Naive thymus-derived CD4-positive, alpha-beta T cell (primary cell): ENCODE measurements around the gene ZNF185. TPM values are rescaled to one million over a fixed set of nuclear protein-coding genes. Genes with fewer than 3 reads are reported as not detected.

Experiments used
- ATAC-seq: fragments of 150-1000 bp; cut with Tn5 transposase; 2 replicates; pipeline ENCODE4 v1.10.0; 2021; ENCODE audit warnings: mild to moderate bottlenecking, moderate library complexity
- CTCF ChIA-PET: fragments of 350-600 bp; sonication (Branson Sonifier 250); formaldehyde crosslinking; loops from one replicate; lab custom pipeline; 2021; ENCODE audit warnings: antibody characterized with exemption; lab: Charles Lee
- POLR2A ChIA-PET: fragments of 350-600 bp; sonication (Branson Sonifier 250); formaldehyde crosslinking; loops from one replicate; lab custom pipeline; 2021; ENCODE audit warnings: antibody characterized with exemption, inconsistent platforms; lab: Charles Lee
- DNase-seq, 9 donors: peaks; one replicate each; pipeline versions ENCODE4 v3.0.0 to v3.0.0-alpha.2; 2020 to 2022; ENCODE audit warnings: mixed read lengths in 1 of 9
- H3K27ac ChIP-seq: one replicate; pipeline ENCODE4 v1.7.0; 2013; ENCODE audit warnings: mild to moderate bottlenecking, low read depth, low read length, moderate library complexity
- H3K27me3 ChIP-seq, 2 donors: one replicate each; pipeline ENCODE4 v1.7.0; 2013; ENCODE audit warnings: low read length in 2 of 2, mild to moderate bottlenecking in 2 of 2, moderate library complexity in 2 of 2; ENCODE audit not compliant: control insufficient read depth in 2 of 2, insufficient read depth in 2 of 2
- H3K36me3 ChIP-seq, 3 experiments: 1 replicate in 2 of 3; 2 replicates in 1 of 3; pipeline ENCODE4 v1.7.0; 2013; ENCODE audit warnings: low read length in 3 of 3, mild to moderate bottlenecking in 3 of 3, moderate library complexity in 1 of 3; ENCODE audit not compliant: insufficient read depth in 3 of 3, control insufficient read depth in 2 of 3
- H3K4me1 ChIP-seq, 2 donors: one replicate each; pipeline ENCODE4 v1.7.0; 2013; ENCODE audit warnings: low read length in 2 of 2, mild to moderate bottlenecking in 2 of 2, moderate library complexity in 1 of 2; ENCODE audit not compliant: control insufficient read depth in 2 of 2, insufficient read depth in 2 of 2
- H3K4me3 ChIP-seq: 2 replicates; pipeline ENCODE4 v1.7.0; 2013; ENCODE audit warnings: mild to moderate bottlenecking, low read length
- H3K9me3 ChIP-seq, 3 experiments: 1 replicate in 2 of 3; 2 replicates in 1 of 3; pipeline ENCODE4 v1.7.0; 2013; ENCODE audit warnings: low read length in 3 of 3; ENCODE audit not compliant: control insufficient read depth in 2 of 3
- H3K27ac Mint-ChIP-seq, 9 donors: one replicate each; pipeline ENCODE4 v1.8.0; 2020 to 2022; ENCODE audit warnings: mixed read lengths in 9 of 9, mild to moderate bottlenecking in 8 of 9, moderate library complexity in 5 of 9, inconsistent platforms in 2 of 9
- H3K27me3 Mint-ChIP-seq, 5 donors: one replicate each; pipeline ENCODE4 v1.8.0; 2021 to 2022; ENCODE audit warnings: mixed read lengths in 5 of 5, mild to moderate bottlenecking in 1 of 5
- H3K36me3 Mint-ChIP-seq, 5 donors: one replicate each; pipeline ENCODE4 v1.8.0; 2020 to 2022; ENCODE audit warnings: mixed read lengths in 5 of 5, mild to moderate bottlenecking in 3 of 5, inconsistent platforms in 1 of 5
- H3K4me1 Mint-ChIP-seq, 7 donors: one replicate each; pipeline ENCODE4 v1.8.0; 2020 to 2022; ENCODE audit warnings: mixed read lengths in 7 of 7, mild to moderate bottlenecking in 3 of 7, inconsistent platforms in 1 of 7
- H3K4me3 Mint-ChIP-seq, 10 donors: one replicate each; pipeline ENCODE4 v1.8.0; 2020 to 2022; ENCODE audit warnings: mild to moderate bottlenecking in 10 of 10, mixed read lengths in 10 of 10, moderate library complexity in 6 of 10, inconsistent platforms in 2 of 10
- H3K9me3 Mint-ChIP-seq, 11 donors: one replicate each; pipeline ENCODE4 v1.8.0; 2020 to 2022; ENCODE audit warnings: mixed read lengths in 11 of 11, mild to moderate bottlenecking in 4 of 11, inconsistent platforms in 1 of 11, moderate library complexity in 1 of 11
- intact Hi-C, 2 donors: fragments of 100-400 bp; cut with micrococcal nuclease; formaldehyde crosslinking; loops; one replicate each; pipeline ENCODE4 v1.15.1; 2023
- polyA plus RNA-seq, 2 donors: library from polyadenylated mRNA; unstranded; fragments of 300-500 nt; fragmentation: Illumina TruSeq; gene quantifications; one replicate each; pipeline ENCODE4 v1.2.3, GENCODE V29; 2021
- total RNA-seq, 6 experiments: library from RNA in 5 of 6; stranded (reverse) in 5 of 6; gene quantifications; 1 replicate in 5 of 6; 2 replicates in 1 of 6; pipeline ENCODE4 v1.2.3 and lab custom pipeline; 2021 to 2026

The ZNF185 gene
- total and polyA plus RNA-seq, 7 experiments from 2014 or later = 0.58 to 16.0 (median 3.2) TPM

DNA sequence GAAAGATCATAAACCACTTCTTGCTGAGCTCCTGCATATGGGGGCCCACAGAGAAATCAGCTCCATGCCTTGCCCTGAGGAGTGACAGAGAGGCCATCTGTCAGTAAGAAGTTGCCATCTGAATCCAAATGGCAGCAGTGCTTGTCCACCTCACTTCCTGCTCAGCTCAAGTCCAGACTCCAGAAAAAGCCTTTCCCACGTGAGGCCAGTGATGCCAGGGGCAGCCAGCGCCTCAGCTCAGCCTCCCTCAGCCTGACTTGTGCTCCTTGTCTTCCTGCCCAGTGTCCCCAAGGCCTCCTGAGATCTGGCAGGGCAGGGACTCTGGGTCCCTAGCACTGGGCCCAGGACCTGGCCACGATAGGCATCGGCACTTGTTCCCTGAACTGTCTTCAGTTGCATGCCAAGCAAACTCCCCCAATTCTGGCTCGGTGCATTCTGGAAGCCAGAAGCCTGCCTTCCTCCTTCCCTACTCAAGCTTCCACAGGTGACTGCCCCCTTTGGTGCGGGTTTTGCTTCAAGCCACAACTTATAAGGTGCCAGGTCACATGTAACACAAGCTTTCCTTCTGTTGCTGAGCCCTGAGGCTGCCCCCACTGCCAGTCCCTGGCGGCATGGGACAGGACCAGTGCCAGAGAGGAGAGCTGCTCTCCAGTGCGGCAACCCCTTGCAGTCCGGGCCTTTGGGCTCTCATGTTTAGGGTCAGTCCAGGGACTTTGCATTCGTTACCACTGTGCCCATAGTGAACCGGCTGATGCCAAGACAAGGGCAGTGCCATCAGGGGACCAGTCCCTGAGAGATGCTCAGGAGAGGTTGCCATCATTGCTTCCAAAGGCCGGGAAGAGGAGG is 2.2 kb downstream of the ZNF185 start:
- POLR2A ChIA-PET = no interaction called here
- CTCF ChIA-PET = no interaction called here

DNA sequence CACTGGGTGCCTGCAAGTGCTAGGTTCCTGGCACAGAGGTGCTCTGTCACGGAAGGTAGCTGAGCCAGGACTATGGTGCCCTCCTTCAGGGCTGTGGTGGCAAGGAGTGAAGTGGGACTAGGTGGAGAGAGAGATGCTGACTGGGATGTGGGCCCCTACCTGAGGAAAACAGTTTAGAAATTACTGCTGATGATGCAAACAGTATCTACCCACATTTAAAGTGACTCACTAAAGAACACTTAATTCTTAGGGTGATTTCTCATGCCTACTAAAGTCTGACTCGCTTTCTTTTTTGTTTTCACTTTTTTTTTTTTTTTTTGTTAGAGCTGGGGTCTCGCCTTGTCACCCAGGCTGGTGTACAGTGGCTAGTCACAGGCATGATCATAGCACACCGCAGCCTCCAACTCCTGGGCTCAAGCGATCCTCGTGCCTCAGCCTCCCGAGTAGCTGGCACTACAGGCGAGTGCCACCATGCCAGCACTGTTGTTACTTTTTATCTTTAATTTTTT is 3.1 kb downstream of the ZNF185 start:
- intact Hi-C loops = no loop called here
- Histone ChIP-seq H3K27me3 (no peaks in the 10 kb centered on the region), H3K9me3 (no peaks in the 10 kb centered on the region), H3K4me1 (no peaks in the 10 kb centered on the region), H3K36me3 (no peaks in the 10 kb centered on the region), H3K27ac (no peak overlapping the region), H3K4me3 (no peak overlapping the region)
- Mint-ChIP-seq H3K36me3 (no peaks in the 10 kb centered on the region), H3K27ac (no peak overlapping the region), H3K4me1 (peaks cover 0 to 8% (median 0%) of the 10 kb centered on the region in 7 donors), H3K4me3 (no peak overlapping the region), H3K9me3 (no peaks in the 10 kb centered on the region), H3K27me3 (peaks cover 10 to 18% (median 14%) of the 10 kb centered on the region in 5 donors)
- POLR2A ChIA-PET = no interaction called here
- CTCF ChIA-PET = no interaction called here
- no peak for DNase-seq
- no peak for ATAC-seq

More for the DNA sequence above, 2.2 kb downstream of the ZNF185 start:
- ATAC-seq = no peak
- no peak overlapping the region for H3K4me3 ChIP-seq
- Mint-ChIP-seq H3K36me3 (no peaks in the 10 kb centered on the region), H3K4me3 (no peak overlapping the region), H3K9me3 (no peaks in the 10 kb centered on the region), H3K27ac (no peak overlapping the region), H3K27me3 (peaks cover 11 to 20% (median 14%) of the 10 kb centered on the region in 5 donors), H3K4me1 (peaks cover 0 to 8% (median 0%) of the 10 kb centered on the region in 7 donors)
- no peaks in the 10 kb centered on the region for H3K27me3 ChIP-seq
- intact Hi-C loops = no loop called here
- no peak overlapping the region for H3K27ac ChIP-seq
- no peaks in the 10 kb centered on the region for H3K4me1 ChIP-seq
- H3K36me3 ChIP-seq = no peaks in the 10 kb centered on the region
- no peak for DNase-seq
- no peaks in the 10 kb centered on the region for H3K9me3 ChIP-seq

DNA sequence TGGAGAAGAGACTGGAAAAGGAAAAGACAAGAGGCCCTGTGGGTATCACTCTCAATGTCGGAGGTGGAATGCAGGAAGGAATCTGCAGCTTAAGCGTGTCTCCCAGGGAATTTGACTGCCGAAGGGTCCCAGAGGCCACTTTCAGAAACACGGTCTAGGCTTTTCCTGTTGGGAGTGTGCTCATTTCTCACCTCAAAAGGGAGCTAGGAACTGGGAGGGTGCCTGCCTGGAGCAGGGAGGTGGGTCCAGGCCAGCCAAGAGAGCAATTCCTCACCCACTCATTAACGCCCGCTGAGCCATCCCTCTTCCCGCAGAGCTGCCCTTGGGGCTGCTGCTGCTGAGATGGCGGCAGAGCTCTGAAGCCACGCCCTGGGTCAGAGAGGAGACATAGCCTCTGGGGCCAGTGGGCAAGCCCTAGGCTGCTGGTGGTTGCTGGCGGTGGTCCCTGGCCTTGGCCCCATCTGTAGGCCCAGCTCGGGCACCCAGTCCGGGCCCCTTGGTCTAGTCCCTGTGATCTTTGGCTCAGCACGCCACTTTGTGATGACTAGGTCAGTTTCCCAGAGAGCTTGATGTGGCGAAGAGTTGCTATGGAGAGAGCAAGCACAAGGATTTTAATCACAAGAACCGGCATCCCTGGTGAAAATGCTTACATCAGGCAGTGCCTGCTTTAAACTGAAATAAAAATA is 4.1 kb downstream of the ZNF185 start:
- Mint-ChIP-seq H3K4me1 (peaks cover 0 to 1% (median 0%) of the 10 kb centered on the region in 7 donors), H3K4me3 (no peak overlapping the region), H3K36me3 (no peaks in the 10 kb centered on the region), H3K27ac (no peak overlapping the region), H3K9me3 (no peaks in the 10 kb centered on the region), H3K27me3 (peaks cover 1 to 9% (median 6%) of the 10 kb centered on the region in 5 donors)
- no peaks in the 10 kb centered on the region for H3K4me1 ChIP-seq
- CTCF ChIA-PET = no interaction called here
- POLR2A ChIA-PET = no interaction called here
- ATAC-seq (no peak), DNase-seq (no peak)
- no peaks in the 10 kb centered on the region for H3K27me3 ChIP-seq
- no peaks in the 10 kb centered on the region for H3K9me3 ChIP-seq
- intact Hi-C loops = no loop called here
- no peak overlapping the region for H3K27ac ChIP-seq
- no peak overlapping the region for H3K4me3 ChIP-seq
- no peaks in the 10 kb centered on the region for H3K36me3 ChIP-seq

DNA sequence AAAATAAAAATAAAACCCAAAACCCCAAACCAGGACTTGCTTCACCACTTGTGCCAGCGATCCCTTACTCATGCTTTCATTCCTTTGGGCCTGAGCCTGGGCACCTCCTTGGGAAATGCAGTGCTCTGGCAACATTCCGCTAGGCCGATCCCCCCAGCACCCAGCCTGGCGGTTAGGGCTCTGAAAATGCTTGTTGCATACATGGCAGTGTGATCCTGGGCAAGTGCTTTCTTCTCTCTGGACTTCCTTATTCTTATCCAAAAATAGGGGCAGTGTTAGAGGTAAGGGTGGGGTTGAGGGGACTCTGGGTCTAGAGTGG is 4.6 kb downstream of the ZNF185 start:
- POLR2A ChIA-PET = no interaction called here
- no peaks in the 10 kb centered on the region for H3K4me1 Mint-ChIP-seq
- Histone ChIP-seq H3K27me3 (no peaks in the 10 kb centered on the region), H3K27ac (no peak overlapping the region), H3K9me3 (no peaks in the 10 kb centered on the region), H3K4me3 (no peak overlapping the region), H3K4me1 (no peaks in the 10 kb centered on the region), H3K36me3 (no peaks in the 10 kb centered on the region)
- CTCF ChIA-PET = no interaction called here
- no peak overlapping the region for H3K27ac Mint-ChIP-seq
- no peaks in the 10 kb centered on the region for H3K9me3 Mint-ChIP-seq
- intact Hi-C loops = no loop called here
- no peaks in the 10 kb centered on the region for H3K36me3 Mint-ChIP-seq
- no peak overlapping the region for H3K4me3 Mint-ChIP-seq
- peaks cover 0 to 8% (median 4%) of the 10 kb centered on the region in 5 donors for H3K27me3 Mint-ChIP-seq
- no peak for DNase-seq
- ATAC-seq = no peak

DNA sequence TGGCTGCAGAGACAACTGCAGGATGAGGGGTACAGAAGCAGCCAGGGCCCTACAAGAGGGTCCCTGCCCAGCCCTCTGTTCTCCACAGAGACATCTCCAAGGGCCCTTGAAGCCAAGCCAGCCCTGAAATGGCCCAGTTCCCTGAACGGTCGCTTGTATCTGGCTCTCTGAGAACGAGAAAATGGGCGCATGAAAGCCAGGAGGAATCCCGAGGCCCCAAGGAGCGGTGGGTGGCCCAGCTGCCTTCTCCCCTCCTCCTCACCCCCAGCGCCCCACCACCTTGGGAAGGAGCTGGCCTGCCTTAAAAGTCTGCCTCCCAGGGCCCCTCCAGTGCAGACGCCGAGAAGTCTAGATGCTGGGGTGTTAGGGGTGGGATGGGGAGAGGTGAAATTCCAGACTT is 5.7 kb downstream of the ZNF185 start:
- Mint-ChIP-seq H3K27me3 (peaks cover 0 to 8% (median 3%) of the 10 kb centered on the region in 5 donors), H3K27ac (no peak overlapping the region), H3K36me3 (no peaks in the 10 kb centered on the region), H3K4me3 (no peak overlapping the region), H3K4me1 (no peaks in the 10 kb centered on the region), H3K9me3 (no peaks in the 10 kb centered on the region)
- Histone ChIP-seq H3K9me3 (no peaks in the 10 kb centered on the region), H3K27ac (no peak overlapping the region), H3K4me3 (no peak overlapping the region), H3K4me1 (no peaks in the 10 kb centered on the region), H3K36me3 (no peaks in the 10 kb centered on the region), H3K27me3 (no peaks in the 10 kb centered on the region)
- POLR2A ChIA-PET = no interaction called here
- ATAC-seq (no peak), DNase-seq (no peak)
- intact Hi-C loops = no loop called here
- CTCF ChIA-PET = no interaction called here

DNA sequence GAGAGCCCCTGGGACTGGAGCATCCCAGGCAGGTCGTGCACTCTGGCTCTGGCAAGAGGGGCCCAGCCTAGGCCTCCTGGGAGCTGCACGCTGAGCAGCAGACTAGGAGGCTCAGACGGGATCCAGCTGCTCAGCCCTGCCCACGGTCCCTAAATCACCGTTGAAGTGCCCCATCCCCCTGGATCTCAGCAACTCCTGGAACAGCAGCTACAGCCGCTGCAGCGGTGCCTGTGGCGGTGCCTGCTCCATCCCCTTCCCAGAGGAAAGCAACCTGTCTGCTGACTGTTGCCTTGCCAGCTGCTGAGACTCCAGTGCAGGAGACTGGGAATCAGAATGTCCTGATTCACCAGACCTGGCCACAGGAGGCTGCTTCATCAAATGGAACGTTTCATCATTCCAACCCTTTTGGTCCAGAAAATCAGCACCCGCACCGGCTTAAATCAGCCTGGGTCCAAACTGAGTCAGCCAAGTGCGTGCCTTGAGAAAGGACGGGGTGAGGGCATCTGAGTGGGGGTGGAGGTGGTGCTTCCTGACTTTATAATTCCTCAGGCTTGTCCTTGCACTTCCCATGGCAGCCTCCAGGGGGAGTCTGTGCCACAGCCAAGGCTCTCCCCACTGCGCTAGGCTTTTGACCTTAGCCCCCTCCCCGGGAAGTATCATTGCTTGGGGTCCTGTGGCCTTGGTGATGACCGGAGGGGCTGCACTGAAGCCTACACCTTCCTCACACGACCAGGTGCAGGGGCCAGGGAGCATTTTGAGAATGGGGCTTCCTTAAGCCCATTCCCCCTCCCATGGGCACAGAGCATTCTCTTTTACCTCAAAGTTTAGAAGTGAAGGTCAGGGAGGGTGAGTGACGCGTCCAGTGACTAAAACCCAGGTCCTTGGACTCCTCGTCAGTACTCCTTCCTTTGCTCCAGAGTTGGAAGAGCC is 6.5 kb downstream of the ZNF185 start:
- peak; percentile 74 for ATAC-seq
- no peaks in the 10 kb centered on the region for H3K36me3 ChIP-seq
- H3K4me3 Mint-ChIP-seq = no peak overlapping the region
- H3K27me3 Mint-ChIP-seq = peaks cover 0 to 8% (median 0%) of the 10 kb centered on the region in 5 donors
- H3K27ac ChIP-seq = no peak overlapping the region
- H3K27me3 ChIP-seq = no peaks in the 10 kb centered on the region
- no peak overlapping the region for H3K4me3 ChIP-seq
- no peaks in the 10 kb centered on the region for H3K9me3 ChIP-seq
- no peaks in the 10 kb centered on the region for H3K4me1 Mint-ChIP-seq
- no peaks in the 10 kb centered on the region for H3K9me3 Mint-ChIP-seq
- intact Hi-C loops = loop anchor here in 1 of 2 donors (1.0 kb wide), 1 partner anchor 22 kb away; no protein-coding TSS in a partner anchor
- peak in 6 of 9 donors; percentile 15 to 34 (median 24) for DNase-seq
- POLR2A ChIA-PET = no interaction called here
- CTCF ChIA-PET = no interaction called here
- no peak overlapping the region for H3K27ac Mint-ChIP-seq
- no peaks in the 10 kb centered on the region for H3K4me1 ChIP-seq
- no peaks in the 10 kb centered on the region for H3K36me3 Mint-ChIP-seq
